ENCODE measurements around the gene ZNF860.
"Not testable (repeated sequence)": the region's sequence is repeated elsewhere in the genome, so short reads cannot be mapped to it uniquely, and the experiment has no call there.

Gene ZNF860

GRCh38 chr3:32000877-32001276 is 19.3 kb downstream of the ZNF860 start:
- no peak for DNase-seq

GRCh38 chr3:32002561-32003368 is 21.2 kb downstream of the ZNF860 start:
- no peak for DNase-seq

GRCh38 chr3:32003380-32003779 is 21.8 kb downstream of the ZNF860 start:
- no peak for DNase-seq

DNA sequence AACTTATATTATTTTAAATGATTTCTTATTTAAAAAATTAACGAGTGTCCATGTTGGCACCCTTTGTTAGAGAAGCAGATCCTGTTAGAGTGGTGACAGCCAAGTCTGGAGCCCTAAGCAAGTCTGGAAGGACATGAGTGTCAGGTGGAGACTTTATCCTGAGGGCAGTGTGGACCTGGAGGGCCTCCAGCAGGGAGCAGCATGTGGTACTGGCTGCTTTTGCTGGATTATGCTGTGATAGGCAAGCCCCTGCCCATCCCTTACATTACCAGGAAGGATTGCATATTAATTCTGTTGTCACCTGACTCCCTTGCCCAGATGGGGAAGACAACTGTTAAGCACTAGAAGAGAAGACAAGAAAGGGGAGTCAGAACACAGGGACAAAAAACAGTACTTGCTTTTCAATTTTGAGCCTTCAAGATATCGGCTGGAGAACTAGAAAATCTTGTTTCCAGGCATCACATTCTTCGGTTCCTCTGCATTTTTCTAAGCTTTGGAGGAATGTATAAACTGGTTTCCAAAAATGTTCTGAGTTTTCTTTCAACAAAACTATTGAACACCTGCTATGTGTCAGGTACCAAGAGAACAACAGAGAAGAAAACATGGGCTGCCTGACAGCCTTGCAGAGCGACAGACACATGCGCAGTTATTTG is 22.7 kb downstream of the ZNF860 start:
- no peak for DNase-seq

- DNase-seq = no peak
Observed at GRCh38 chr3:32009101-32009500, 27.6 kb downstream of the ZNF860 start.

GRCh38 chr3:32009957-32010356 is 28.4 kb downstream of the ZNF860 start:
- DNase-seq = no peak

- DNase-seq = not testable (repeated sequence)
Observed at GRCh38 chr3:32010699-32011098, 29.1 kb downstream of the ZNF860 start.

DNA sequence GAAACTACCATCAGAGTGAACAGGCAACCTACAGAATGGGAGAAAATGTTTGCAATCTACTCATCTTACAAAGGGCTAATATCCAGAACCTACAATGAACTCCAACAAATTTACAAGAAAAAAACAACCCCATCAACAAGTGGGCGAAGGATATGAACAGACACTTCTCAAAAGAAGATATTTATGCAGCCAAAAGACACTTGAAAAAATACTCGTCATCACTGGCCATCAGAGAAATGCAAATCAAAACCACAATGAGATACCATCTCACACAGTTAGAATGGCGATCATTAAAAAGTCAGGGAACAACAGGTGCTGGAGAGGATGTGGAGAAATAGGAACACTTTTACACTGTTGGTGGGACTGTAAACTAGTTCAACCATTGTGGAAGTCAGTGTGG is 34.1 kb downstream of the ZNF860 start:
- DNase-seq = not testable (repeated sequence)

DNA sequence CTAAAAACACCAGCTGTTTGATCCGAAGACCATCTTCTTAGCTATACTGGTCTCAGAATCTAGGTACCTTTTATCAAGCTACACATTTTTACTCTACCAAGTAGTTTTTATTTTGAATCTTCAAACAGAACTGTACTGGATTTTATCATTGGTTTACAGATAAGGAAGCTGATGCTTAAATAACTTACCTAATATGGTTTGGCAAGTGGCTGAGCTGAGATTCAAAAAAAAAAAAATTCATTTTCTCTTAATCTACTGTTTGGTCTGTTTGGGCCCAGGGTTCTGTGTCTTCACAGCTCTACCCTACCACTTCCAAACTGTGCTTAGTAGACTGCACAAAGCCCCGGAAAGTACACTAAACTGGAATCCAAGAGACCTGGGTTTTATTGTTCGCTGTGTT is 35.7 kb downstream of the ZNF860 start:
- DNase-seq = no peak

- no peak for DNase-seq
Observed at GRCh38 chr3:32018757-32019564, 37.4 kb downstream of the ZNF860 start.

GRCh38 chr3:32021155-32021554 is 39.6 kb downstream of the ZNF860 start:
- no peak for DNase-seq

DNA sequence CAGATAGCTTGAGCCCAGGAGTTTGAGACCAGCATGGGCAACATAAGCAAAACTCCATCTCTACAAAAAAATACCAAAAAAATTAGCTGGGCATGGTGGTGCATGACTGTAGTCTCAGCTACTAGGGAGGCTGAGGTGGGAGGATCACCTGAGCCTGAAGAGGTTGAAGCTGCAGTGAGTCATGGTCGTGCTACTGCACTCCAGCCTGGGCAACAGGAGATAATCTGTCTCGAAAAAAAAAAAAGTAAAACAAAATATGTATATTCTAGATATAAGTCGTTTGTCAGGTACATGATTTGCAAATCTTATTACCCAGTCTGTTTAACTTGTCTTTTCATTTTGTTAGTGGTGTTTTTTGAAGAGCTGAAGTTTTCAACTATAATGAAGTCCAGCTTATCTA is 40.2 kb downstream of the ZNF860 start:
- no peak for DNase-seq

- no peak for DNase-seq
Observed at GRCh38 chr3:32022947-32023346, 41.4 kb downstream of the ZNF860 start.

GRCh38 chr3:32026593-32026992 is 45.0 kb downstream of the ZNF860 start:
- DNase-seq = no peak

DNA sequence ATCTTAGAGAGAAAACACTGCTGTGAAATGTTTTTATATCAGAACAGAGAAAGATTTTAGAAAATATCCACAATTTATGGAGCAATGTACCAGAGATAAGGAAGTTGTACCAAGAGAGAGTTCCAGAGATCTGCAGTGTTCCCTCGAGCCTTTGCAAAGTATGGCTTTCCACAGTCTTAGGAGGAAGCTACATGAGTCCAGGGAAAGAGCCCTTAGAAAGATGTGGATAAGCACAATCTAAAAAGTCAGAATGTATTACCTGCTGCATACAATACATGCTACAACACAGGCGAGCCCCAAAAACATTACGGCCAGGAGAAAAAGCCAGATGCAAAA is 56.4 kb downstream of the ZNF860 start:
- DNase-seq = no peak

DNA sequence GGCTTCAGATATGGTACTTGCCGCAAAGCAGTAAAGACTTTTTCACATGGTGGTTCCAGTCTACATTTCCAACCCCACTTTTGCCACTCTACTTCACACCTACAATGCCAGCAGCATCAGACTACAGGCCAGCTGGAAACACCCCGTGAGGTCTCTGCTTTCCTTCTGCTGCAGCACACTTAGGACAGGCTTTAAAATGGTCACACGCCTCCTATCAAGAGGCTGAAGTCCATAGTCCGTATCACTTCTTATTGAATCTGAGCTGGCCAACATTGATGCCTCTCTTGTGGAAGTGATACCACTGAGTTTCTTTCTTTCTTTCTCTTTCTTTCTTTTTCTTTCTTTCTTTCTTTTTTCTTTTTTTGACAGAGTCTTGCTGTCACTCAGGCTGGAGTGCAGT is 59.8 kb downstream of the ZNF860 start:
- DNase-seq = no peak
